H9 (cell line): ENCODE results near the gene PRDM11. TPM values are rescaled to one million over a fixed set of nuclear protein-coding genes. Genes with fewer than 3 reads are reported as not detected.

Experiments
- DNase-seq: peaks from one replicate; pipeline ENCODE4 v3.0.0-alpha.2; 2017
- H2AFZ ChIP-seq: one replicate; pipeline ENCODE4 v1.6.1; 2013; ENCODE audit warnings: mild to moderate bottlenecking, low read length, control low read depth, moderate library complexity
- H2AK5ac ChIP-seq: 2 replicates; pipeline ENCODE4 v1.6.1; 2013; ENCODE audit warnings: low read length, control low read depth, mixed read lengths; ENCODE audit not compliant: insufficient read length
- H2BK120ac ChIP-seq: one replicate; pipeline ENCODE4 v1.6.1; 2013; ENCODE audit warnings: low read depth, mild to moderate bottlenecking, low read length, control low read depth, inconsistent platforms; ENCODE audit not compliant: poor library complexity, severe bottlenecking
- H2BK12ac ChIP-seq: 2 replicates; pipeline ENCODE4 v1.6.1; 2013; ENCODE audit warnings: low read length, control low read depth, mixed read lengths, low read depth; ENCODE audit not compliant: insufficient read length
- H2BK15ac ChIP-seq: 2 replicates; pipeline ENCODE4 v1.6.1; 2013; ENCODE audit warnings: low read depth, low read length, control low read depth
- H2BK20ac ChIP-seq: one replicate; pipeline ENCODE4 v1.6.1; 2013; ENCODE audit warnings: low read depth, mild to moderate bottlenecking, low read length, control low read depth, inconsistent platforms; ENCODE audit not compliant: poor library complexity, severe bottlenecking
- H2BK5ac ChIP-seq: 2 replicates; pipeline ENCODE4 v1.6.1; 2013; ENCODE audit warnings: low read length, control low read depth, mixed read lengths; ENCODE audit not compliant: insufficient read length
- H3K14ac ChIP-seq: 2 replicates; pipeline ENCODE4 v1.6.1; 2013; ENCODE audit warnings: low read length, control low read depth; ENCODE audit not compliant: insufficient read depth
- H3K18ac ChIP-seq: 2 replicates; pipeline ENCODE4 v1.6.1; 2013; ENCODE audit warnings: low read depth, mild to moderate bottlenecking, mixed read lengths, low read length, control low read depth; ENCODE audit not compliant: insufficient read length
- H3K23ac ChIP-seq: 2 replicates; pipeline ENCODE4 v1.6.1; 2013; ENCODE audit warnings: low read length, control low read depth, mixed read lengths, low read depth; ENCODE audit not compliant: insufficient read length
- H3K23me2 ChIP-seq: 2 replicates; pipeline ENCODE4 v1.6.1; 2013; ENCODE audit warnings: low read depth, mild to moderate bottlenecking, mixed read lengths, low read length, control low read depth; ENCODE audit not compliant: insufficient read length, poor library complexity, severe bottlenecking
- H3K27ac ChIP-seq: 2 replicates; pipeline ENCODE4 v1.5.1; 2013; ENCODE audit warnings: low read length, control low read depth, mixed read lengths, low read depth; ENCODE audit not compliant: insufficient read length
- H3K27me3 ChIP-seq: 2 replicates; pipeline ENCODE4 v1.6.1; 2013; ENCODE audit warnings: low read length, control low read depth, inconsistent platforms; ENCODE audit not compliant: insufficient read depth
- H3K4ac ChIP-seq: 2 replicates; pipeline ENCODE4 v1.6.1; 2013; ENCODE audit warnings: low read depth, mild to moderate bottlenecking, control low read depth, inconsistent platforms, low read length, moderate library complexity
- H3K4me1 ChIP-seq: 2 replicates; pipeline ENCODE4 v1.6.1; 2013; ENCODE audit warnings: low read length, control low read depth, inconsistent platforms; ENCODE audit not compliant: insufficient read depth
- H3K4me2 ChIP-seq: 2 replicates; pipeline ENCODE4 v1.6.1; 2013; ENCODE audit warnings: low read length, control low read depth, mixed read lengths; ENCODE audit not compliant: insufficient read length, insufficient read depth
- H3K56ac ChIP-seq: 2 replicates; pipeline ENCODE4 v1.6.1; 2013; ENCODE audit warnings: low read depth, mild to moderate bottlenecking, mixed read lengths, low read length, control low read depth; ENCODE audit not compliant: insufficient read length
- H3K79me1 ChIP-seq: 2 replicates; pipeline ENCODE4 v1.6.1; 2013; ENCODE audit warnings: low read depth, mild to moderate bottlenecking, moderate library complexity, low read length, control low read depth, inconsistent platforms; ENCODE audit not compliant: insufficient read depth, poor library complexity, severe bottlenecking
- H3K79me2 ChIP-seq: 2 replicates; pipeline ENCODE4 v1.6.1; 2013; ENCODE audit warnings: low read length, control low read depth, inconsistent platforms; ENCODE audit not compliant: insufficient read depth
- H3K9ac ChIP-seq: 2 replicates; pipeline ENCODE4 v1.6.1; 2013; ENCODE audit warnings: low read length, control low read depth, mixed read lengths; ENCODE audit not compliant: insufficient read length; ENCODE audit errors: extremely low read depth
- H3K9me3 ChIP-seq: one replicate; pipeline ENCODE4 v1.6.1; 2013; ENCODE audit warnings: low read depth, low read length, inconsistent platforms; ENCODE audit not compliant: control insufficient read depth
- H3T11ph ChIP-seq: one replicate; pipeline ENCODE4 v1.6.1; 2013; ENCODE audit warnings: mild to moderate bottlenecking, low read length, control low read depth, inconsistent platforms
- H4K20me1 ChIP-seq: one replicate; pipeline ENCODE4 v1.6.1; 2013; ENCODE audit not compliant: control insufficient read depth, insufficient read length, insufficient read depth
- H4K5ac ChIP-seq: 2 replicates; pipeline ENCODE4 v1.6.1; 2013; ENCODE audit warnings: low read depth, mild to moderate bottlenecking, mixed read lengths, low read length, control low read depth; ENCODE audit not compliant: insufficient read length
- H4K8ac ChIP-seq: replicated peaks from 2 replicates; pipeline ENCODE4 v1.6.1; 2013; ENCODE audit warnings: low read length, control low read depth, mixed read lengths, low read depth; ENCODE audit not compliant: insufficient read length
- H4K91ac ChIP-seq: 2 replicates; pipeline ENCODE4 v1.6.1; 2013; ENCODE audit warnings: low read depth, mild to moderate bottlenecking, moderate library complexity, mixed read lengths, low read length, control low read depth; ENCODE audit not compliant: insufficient read length
- H3K27ac Mint-ChIP-seq, 3 experiments: 2 replicates in 2 of 3; 3 replicates in 1 of 3; pipeline ENCODE4 v1.8.0; 2020 to 2021; ENCODE audit warnings: mixed read lengths in 3 of 3, mild to moderate bottlenecking in 1 of 3, moderate library complexity in 1 of 3
- H3K27me3 Mint-ChIP-seq: 2 replicates; pipeline ENCODE4 v1.8.0; 2021; ENCODE audit warnings: low read depth, mild to moderate bottlenecking, moderate library complexity, mixed read lengths
- H3K36me3 Mint-ChIP-seq, 3 experiments: 2 replicates in 2 of 3; 3 replicates in 1 of 3; pipeline ENCODE4 v1.8.0; 2020 to 2021; ENCODE audit warnings: low read depth in 3 of 3, mixed read lengths in 3 of 3; ENCODE audit not compliant: insufficient read depth in 1 of 3
- H3K4me1 Mint-ChIP-seq, 2 experiments: 2 replicates each; pipeline ENCODE4 v1.8.0; 2020; ENCODE audit warnings: mixed read lengths in 2 of 2
- H3K4me3 Mint-ChIP-seq, 2 experiments: 2 replicates in 1 of 2; 3 replicates in 1 of 2; pipeline ENCODE4 v1.8.0; 2020 to 2021; ENCODE audit warnings: mild to moderate bottlenecking in 2 of 2, mixed read lengths in 2 of 2, moderate library complexity in 1 of 2
- H3K9me3 Mint-ChIP-seq, 2 experiments: 2 replicates in 1 of 2; 3 replicates in 1 of 2; pipeline ENCODE4 v1.8.0; 2020; ENCODE audit warnings: mild to moderate bottlenecking in 2 of 2, mixed read lengths in 2 of 2, moderate library complexity in 1 of 2
- total RNA-seq: library from RNA; stranded (reverse); gene quantifications from 2 replicates; pipeline ENCODE4 v1.2.1, GENCODE V29; 2021
- TF ChIP-seq, protein P1 (sequence below): fragments of 200-600 bp; sonication (generic); conservative IDR thresholded peaks from 3 replicates; pipeline ENCODE4 v1.8.0; 2021; ENCODE audit warnings: antibody characterized with exemption, mild to moderate bottlenecking

Gene PRDM11
- total RNA-seq, 1 experiment from 2014 or later, result 11.5 TPM

DNA sequence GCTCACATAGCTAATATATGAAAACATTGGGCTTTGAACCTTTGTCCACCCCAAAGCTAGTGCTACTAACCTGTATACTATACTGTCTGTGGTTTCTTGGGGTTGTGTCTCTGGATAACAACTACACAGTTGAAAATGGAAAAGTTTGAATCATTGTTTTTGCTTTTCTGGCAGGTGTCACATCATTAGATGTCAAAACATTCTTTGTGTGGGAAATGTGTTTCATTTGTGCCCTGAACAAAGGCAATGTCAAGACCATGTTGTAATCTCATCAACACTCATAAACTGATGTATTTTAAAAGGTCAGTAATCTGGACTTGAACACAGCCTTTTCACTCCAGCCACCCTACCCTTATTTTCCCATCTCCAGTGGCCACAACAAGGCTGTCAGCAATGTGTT, 123.2 kb downstream of the PRDM11 start:
- Histone ChIP-seq H4K20me1 (no peaks in the 10 kb centered on the region), H3K27ac (no peak overlapping the region), H2BK15ac (no peak overlapping the region), H2BK5ac (no peak overlapping the region), H3K18ac (no peak overlapping the region), H3K9ac (no peak overlapping the region), H4K8ac (no peak overlapping the region), H3K79me1 (no peaks in the 10 kb centered on the region), H3K4me1 (no peaks in the 10 kb centered on the region), H3K56ac (no peak overlapping the region), H3T11ph (no peak overlapping the region), H2BK20ac (no peak overlapping the region), H2BK120ac (no peak overlapping the region), H3K14ac (no peak overlapping the region), H4K91ac (no peak overlapping the region), H4K5ac (no peak overlapping the region), H3K79me2 (no peaks in the 10 kb centered on the region), H2AFZ (no peak overlapping the region), H2AK5ac (no peak overlapping the region), H3K9me3 (no peaks in the 10 kb centered on the region), H3K4me2 (no peak overlapping the region), H3K23ac (no peak overlapping the region), H3K23me2 (no peaks in the 10 kb centered on the region), H3K27me3 (no peaks in the 10 kb centered on the region), H2BK12ac (no peak overlapping the region), H3K4ac (no peak overlapping the region)
- Mint-ChIP-seq H3K27ac (no peak overlapping the region), H3K4me1 (no peaks in the 10 kb centered on the region; a peak in 1 of 4 replicates), H3K27me3 (peaks cover 34% of the 10 kb centered on the region), H3K36me3 (no peaks in the 10 kb centered on the region), H3K9me3 (no peaks in the 10 kb centered on the region), H3K4me3 (no peak overlapping the region)
- TF ChIP-seq, protein P1, sequence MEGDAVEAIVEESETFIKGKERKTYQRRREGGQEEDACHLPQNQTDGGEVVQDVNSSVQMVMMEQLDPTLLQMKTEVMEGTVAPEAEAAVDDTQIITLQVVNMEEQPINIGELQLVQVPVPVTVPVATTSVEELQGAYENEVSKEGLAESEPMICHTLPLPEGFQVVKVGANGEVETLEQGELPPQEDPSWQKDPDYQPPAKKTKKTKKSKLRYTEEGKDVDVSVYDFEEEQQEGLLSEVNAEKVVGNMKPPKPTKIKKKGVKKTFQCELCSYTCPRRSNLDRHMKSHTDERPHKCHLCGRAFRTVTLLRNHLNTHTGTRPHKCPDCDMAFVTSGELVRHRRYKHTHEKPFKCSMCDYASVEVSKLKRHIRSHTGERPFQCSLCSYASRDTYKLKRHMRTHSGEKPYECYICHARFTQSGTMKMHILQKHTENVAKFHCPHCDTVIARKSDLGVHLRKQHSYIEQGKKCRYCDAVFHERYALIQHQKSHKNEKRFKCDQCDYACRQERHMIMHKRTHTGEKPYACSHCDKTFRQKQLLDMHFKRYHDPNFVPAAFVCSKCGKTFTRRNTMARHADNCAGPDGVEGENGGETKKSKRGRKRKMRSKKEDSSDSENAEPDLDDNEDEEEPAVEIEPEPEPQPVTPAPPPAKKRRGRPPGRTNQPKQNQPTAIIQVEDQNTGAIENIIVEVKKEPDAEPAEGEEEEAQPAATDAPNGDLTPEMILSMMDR, result no peak
- DNase-seq, result no peak
